Keratinocyte (primary cell): ENCODE data around the gene DOK6.

Experiments used
- EZH2 ChIP-seq: IDR thresholded peaks from one replicate; pipeline ENCODE4 v1.6.1; 2012; ENCODE audit warnings: inconsistent platforms, mild to moderate bottlenecking, low read length, moderate library complexity
- TF ChIP-seq, protein P1 (sequence below), 3 experiments: IDR thresholded peaks in 1 of 3; conservative IDR thresholded peaks in 1 of 3; optimal IDR thresholded peaks in 1 of 3; 2 replicates in 2 of 3; 3 replicates in 1 of 3; pipeline versions ENCODE3 to v1.5.1; 2011; ENCODE audit warnings: low read length in 3 of 3, mild to moderate bottlenecking in 3 of 3, moderate library complexity in 2 of 3, control low read depth in 1 of 3, inconsistent platforms in 1 of 3; ENCODE audit not compliant: insufficient read depth in 2 of 3; ENCODE audit errors: extremely low read depth in 1 of 3

DNA sequence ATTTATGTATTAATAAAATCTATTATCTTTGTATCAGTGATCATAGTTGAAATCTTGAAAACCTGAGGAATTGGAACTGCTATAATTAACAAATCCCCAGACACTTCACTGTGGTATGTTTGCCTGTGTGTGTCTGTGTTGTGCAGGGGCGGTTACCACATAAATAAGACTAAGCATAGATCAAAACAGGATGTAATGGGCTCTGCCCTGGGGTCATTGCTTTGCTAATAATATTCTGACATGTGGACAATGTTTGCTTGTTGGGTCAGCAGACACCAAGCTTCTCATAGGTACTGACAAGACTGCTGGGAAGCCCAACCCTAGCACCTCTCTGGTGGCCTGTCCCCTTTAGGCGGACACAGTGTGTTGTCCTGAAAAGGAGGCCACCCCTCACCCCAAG, 35.8 kb upstream of the DOK6 start:
- TF ChIP-seq, protein P1, sequence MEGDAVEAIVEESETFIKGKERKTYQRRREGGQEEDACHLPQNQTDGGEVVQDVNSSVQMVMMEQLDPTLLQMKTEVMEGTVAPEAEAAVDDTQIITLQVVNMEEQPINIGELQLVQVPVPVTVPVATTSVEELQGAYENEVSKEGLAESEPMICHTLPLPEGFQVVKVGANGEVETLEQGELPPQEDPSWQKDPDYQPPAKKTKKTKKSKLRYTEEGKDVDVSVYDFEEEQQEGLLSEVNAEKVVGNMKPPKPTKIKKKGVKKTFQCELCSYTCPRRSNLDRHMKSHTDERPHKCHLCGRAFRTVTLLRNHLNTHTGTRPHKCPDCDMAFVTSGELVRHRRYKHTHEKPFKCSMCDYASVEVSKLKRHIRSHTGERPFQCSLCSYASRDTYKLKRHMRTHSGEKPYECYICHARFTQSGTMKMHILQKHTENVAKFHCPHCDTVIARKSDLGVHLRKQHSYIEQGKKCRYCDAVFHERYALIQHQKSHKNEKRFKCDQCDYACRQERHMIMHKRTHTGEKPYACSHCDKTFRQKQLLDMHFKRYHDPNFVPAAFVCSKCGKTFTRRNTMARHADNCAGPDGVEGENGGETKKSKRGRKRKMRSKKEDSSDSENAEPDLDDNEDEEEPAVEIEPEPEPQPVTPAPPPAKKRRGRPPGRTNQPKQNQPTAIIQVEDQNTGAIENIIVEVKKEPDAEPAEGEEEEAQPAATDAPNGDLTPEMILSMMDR (optimal IDR thresholded peaks at IDR 0.05 in 1 of 3, IDR thresholded peaks at IDR 0.05 in 1 of 3, conservative IDR thresholded peaks at IDR 0.05 in 1 of 3; ENCODE audit: extremely low read depth in 1 of 3, insufficient read depth in 2 of 3, low read length in 3 of 3), result no peak
- TF ChIP-seq EZH2, result no peak
